H4 (cell line): ENCODE results near the gene POC1A. TPM values are rescaled to one million over a fixed set of nuclear protein-coding genes. Genes with fewer than 3 reads are reported as not detected.
A peak's percentile ranks its signal among the peaks of the same experiment; 100 is the strongest.
"Not testable (repeated sequence)": the region's sequence is repeated elsewhere in the genome, so short reads cannot be mapped to it uniquely, and the experiment has no call there.

ENCODE experiments used
- DNase-seq: peaks from one replicate; pipeline ENCODE4 v3.0.0-alpha.2; 2015; ENCODE audit warnings: low spot score
- total RNA-seq: library from RNA; depleted of rRNA; stranded (reverse); fragments of >200 nt; shearing (Covaris generic); gene quantifications from 2 replicates; pipeline ENCODE4 v1.2.3, GENCODE V29; 2014

POC1A gene
- total RNA-seq, 1 experiment from 2014 or later, result 8.1 TPM

GRCh38 chr3:52046902-52047239 lies 107.4 kb downstream of the POC1A start:
- DNase-seq, result no peak

DNA sequence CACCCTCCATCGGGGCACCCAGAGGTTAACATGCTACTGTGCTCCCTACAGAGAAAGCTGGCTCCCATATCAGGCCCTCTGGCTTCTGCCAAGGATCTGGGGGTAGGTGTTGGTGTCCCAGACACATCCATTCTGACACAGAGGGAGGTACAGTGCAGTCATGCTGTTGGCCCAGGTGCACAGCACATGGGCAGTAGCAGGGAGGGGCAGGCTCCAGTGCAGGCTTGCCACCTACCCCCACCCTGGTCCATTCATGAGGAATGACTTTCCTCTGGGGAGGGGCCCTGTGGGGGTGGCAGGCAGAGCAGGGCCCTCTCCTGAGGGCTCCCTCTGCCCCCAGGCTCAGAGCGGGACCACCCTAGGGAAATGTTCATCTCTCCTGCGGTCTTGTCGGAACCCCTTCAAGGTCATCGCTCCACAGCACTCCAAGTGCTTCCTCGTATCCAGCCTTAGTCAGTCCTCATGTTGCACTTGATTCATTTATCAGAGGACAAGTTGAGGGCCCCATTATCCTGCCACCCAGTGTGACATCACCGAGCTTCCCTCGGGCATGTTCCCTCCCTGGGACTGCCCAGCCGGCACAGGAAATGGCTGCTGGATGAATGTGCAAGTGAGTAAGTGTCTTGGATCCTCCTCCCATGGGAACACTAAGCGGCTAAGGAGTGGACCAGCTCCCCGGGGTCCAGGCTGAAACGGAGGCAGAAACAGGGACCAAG lies 107.9 kb downstream of the POC1A start:
- DNase-seq, result peak; percentile 72

- DNase-seq, result no peak
Measured at GRCh38 chr3:52044869-52045619, 109.2 kb downstream of the POC1A start.

DNA sequence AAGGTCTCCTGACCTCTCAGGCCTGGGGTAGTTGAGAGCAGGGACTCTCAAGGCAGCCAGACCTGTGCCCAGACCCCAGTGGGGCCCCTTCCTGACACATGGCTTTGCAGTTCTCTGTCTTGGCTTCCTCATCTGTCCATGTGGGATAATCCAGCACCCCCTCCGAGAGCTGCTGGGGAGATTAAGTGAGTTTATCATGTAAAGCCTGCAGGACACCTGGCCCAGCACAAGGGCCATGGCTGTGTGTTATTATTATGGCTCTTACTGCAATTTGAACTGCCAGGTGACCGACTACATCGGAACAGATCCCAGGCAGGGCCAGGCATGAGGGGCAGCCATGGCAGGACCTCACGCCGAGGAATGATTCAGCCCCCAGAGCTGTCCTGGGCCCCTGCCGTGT lies 110.5 kb downstream of the POC1A start:
- DNase-seq, result no peak

GRCh38 chr3:52043039-52043438 lies 111.2 kb downstream of the POC1A start:
- DNase-seq, result not testable (repeated sequence)

GRCh38 chr3:52041118-52041731 lies 113.0 kb downstream of the POC1A start:
- DNase-seq, result no peak

GRCh38 chr3:52040600-52040999 lies 113.6 kb downstream of the POC1A start:
- no peak for DNase-seq

GRCh38 chr3:52039846-52040245 lies 114.4 kb downstream of the POC1A start:
- DNase-seq, result no peak

- DNase-seq, result no peak
Measured at GRCh38 chr3:52039426-52039825, 114.8 kb downstream of the POC1A start.

DNA sequence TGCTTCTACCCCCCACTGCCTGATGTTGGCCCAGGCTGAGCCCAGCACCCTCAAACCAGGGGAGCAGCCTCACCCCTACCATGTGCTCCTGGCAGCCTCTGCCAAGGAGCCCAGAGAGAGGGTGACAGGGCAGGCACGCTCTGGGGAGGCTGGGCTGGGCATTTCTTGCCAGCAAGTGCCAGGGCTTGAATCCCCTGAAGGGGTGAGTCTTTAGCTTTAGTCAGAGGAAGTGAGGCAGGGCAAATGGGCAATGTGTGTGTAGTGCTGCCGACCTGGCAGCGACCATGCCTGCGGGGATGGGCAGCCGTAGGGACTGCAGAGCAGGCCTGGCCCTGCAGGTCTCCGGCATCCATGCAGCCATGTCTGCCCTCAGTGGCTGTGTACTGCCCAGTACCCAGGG lies 116.0 kb downstream of the POC1A start:
- DNase-seq, result no peak

DNA sequence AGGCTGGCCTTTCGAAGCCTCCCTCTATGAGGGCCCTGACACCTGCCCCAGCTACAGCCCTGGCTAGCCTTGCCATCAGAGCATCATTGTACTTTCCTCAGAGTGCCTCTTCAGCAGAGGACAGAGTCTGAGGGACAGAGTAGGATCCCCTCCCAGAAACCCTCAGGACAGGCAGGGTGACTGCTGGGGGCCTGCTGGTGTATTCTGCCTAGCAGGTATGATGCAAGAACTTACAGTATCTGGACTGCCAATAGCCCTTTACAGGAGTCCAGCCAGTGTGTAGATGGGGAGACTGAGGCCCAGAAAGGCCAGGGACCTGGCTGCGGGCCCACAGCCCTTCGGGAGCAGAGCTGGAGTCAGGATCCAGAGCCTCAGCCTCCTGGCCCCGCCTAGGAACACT lies 116.9 kb downstream of the POC1A start:
- no peak for DNase-seq

DNA sequence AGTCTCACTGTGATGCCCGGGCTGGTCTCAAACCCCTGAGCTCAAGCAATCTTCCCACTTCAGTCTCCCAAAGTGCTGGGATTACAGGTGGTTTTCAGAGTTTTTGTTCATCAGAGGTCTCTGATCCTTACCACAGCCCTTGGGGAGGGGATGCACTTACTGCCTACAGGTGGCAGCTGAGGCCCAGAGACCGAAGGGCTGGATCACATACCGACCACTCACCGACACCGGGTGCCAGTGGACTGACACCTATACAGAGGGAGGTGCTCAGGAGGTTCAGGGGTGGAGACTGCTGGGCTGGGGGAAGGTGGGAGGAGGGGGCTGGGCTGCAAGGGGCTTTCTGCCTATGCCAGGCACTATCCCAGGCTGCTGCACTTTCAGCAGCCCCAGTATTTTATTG lies 117.4 kb downstream of the POC1A start:
- no peak for DNase-seq

- DNase-seq, result no peak
Measured at GRCh38 chr3:52036222-52036694, 118.0 kb downstream of the POC1A start.

- DNase-seq, result no peak
Measured at GRCh38 chr3:52034651-52035050, 119.6 kb downstream of the POC1A start.

DNA sequence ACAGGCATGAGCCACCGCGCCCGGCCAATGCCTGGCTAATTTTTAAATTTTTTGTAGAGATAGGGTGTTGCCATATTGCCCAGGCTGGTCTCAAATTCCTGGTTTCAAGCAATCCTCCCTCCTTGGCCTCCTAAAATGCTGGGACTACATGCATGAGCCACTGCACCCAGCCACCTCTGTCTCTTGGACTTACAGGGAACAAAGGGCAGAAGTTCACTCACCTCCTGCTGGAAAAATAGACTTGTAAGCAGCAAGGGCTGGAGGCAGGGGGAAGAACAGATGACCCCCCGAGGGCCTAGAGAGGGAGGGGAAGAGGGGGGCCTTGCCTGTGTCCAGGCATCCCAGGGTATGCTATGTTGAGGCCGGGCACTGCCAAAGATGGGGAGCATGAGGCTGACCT lies 120.0 kb downstream of the POC1A start:
- DNase-seq, result no peak

- not testable (repeated sequence) for DNase-seq
Measured at GRCh38 chr3:52033748-52034147, 120.5 kb downstream of the POC1A start.

GRCh38 chr3:52032702-52033408 lies 121.4 kb downstream of the POC1A start:
- no peak for DNase-seq

DNA sequence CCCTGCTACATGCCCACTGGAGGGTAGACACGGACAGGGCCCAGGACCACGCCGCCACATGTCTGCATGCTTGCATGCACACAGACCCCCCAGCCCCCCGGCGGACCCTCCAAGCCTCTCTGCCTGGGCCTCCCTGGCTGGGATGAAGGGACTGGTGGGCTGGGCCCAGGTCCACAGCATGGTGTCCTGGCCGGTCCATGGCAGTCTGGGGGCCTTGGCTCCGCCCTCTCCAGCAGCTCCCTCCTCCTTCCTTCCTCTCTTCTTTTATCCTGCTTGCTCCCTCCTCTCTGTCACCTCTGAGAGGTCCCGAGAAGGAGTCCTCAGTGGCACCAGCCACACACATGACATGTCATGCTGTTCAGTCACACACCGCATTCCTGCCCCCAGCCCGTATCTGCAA lies 122.3 kb downstream of the POC1A start:
- no peak for DNase-seq

DNA sequence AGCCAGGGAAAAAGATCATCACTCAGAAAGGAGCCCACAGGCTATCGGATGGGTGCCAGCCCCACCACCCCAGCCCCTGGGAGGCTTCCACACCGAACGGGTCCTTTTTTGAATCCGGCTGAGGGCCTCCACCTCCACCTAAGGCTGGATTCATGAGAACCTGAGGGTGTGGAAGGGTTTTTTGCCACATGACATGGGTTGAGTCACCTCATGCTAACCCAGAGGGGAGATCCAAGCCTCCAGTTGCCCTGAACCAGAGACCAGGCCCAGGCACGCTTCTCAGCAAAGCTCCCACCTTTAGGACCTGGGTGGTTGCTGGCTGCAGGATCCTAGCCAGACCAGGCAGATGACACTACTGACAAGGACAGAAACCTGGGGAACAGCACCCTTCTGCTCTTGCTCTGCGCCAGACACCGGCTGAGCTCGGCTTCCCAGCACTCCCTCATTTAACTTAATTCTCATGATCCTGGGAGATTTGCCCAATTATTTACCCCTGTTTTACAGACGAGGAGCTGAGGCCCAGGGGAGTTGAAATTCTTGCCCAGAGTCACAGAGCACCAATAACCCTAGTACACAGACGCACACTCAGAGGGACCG lies 123.4 kb downstream of the POC1A start:
- no peak for DNase-seq

DNA sequence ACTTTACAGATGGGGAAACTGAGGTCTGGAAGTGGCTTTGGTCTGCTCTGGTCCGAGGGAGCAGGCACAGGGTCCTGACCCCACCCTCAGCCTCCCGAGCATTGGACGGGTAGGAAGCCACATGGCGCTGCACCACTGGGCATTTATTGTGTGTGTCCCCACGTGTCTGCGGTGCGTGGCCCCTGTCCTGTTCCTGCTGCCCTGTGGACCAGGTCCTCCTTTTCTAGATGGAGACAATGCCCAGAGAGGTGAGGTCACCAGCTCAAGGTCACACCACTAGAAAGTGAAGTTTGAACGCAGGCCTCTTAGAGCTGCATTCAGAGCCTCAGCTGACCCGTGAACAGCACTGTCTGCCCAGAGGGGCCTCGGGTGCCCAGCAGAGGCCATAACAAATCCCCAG lies 124.7 kb downstream of the POC1A start:
- DNase-seq, result no peak

DNA sequence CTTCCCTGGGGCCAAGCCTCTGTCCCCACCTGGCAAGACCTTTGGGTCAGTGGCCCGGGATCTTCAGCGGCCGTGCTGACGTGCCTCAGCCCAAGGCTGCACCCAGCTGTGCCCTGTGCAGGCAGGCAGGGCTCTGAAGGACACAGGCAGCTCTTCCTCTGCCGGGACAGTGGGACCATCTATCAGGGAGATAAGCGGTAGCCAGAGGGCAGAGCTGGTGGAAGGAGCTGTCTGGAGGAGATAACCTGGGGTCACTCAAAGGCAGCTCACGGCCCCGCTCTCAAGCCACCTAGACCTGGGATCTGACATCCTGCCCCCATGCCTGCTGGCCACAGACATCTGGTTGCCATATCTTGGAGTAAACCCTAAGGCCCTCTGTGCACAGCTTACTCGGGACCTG lies 125.2 kb downstream of the POC1A start:
- DNase-seq, result no peak

- DNase-seq, result no peak
Measured at GRCh38 chr3:52028572-52028971, 125.7 kb downstream of the POC1A start.
